Urinary bladder (tissue), 4 donors: Measurements from ENCODE around the gene PJA2. TPM values are rescaled to one million over a fixed set of nuclear protein-coding genes. Genes with fewer than 3 reads are reported as not detected.

Source experiments
- DNase-seq: peaks from one replicate; pipeline ENCODE4 v3.0.0-alpha.2; 2015; ENCODE audit errors: extremely low spot score
- H3K27ac ChIP-seq: one replicate; pipeline ENCODE4 v1.5.1; 2013; ENCODE audit warnings: low read depth, mild to moderate bottlenecking, moderate library complexity
- H3K36me3 ChIP-seq: one replicate; pipeline ENCODE4 v1.6.1; 2013; ENCODE audit warnings: mild to moderate bottlenecking, moderate library complexity; ENCODE audit not compliant: insufficient read depth
- H3K4me1 ChIP-seq: one replicate; pipeline ENCODE4 v1.6.1; 2013; ENCODE audit warnings: mild to moderate bottlenecking, moderate library complexity; ENCODE audit not compliant: insufficient read depth
- H3K4me3 ChIP-seq: one replicate; pipeline ENCODE4 v1.5.1; 2013; ENCODE audit warnings: low read depth, low read length
- WGBS: extraction: QIAGEN DNeasy Blood & Tissue Kit; methylation state at CpG from one replicate; pipeline ENCODE4 v1.1.7; 2013; 5-methylcytosine and 5-hydroxymethylcytosine counted together
- polyA plus RNA-seq: library from polyadenylated mRNA; stranded (reverse); fragments of 200-250 nt; gene quantifications from one replicate; pipeline ENCODE4 v1.2.3, GENCODE V29; 2013
- total RNA-seq: library from RNA; depleted of rRNA; stranded (reverse); fragments of >200 nt; gene quantifications from one replicate; pipeline ENCODE4 v1.2.3, GENCODE V29; 2014
- donor health status: healthy with polysubstance abuse.
- donor health status: healthy.

PJA2 gene
- total and polyA plus RNA-seq, 2 donors = 130 to 236 TPM

- no peak for DNase-seq
- 72% methylated on average over 5 of the region's 5 CpGs for WGBS
- no peaks in the 10 kb centered on the region for H3K36me3 ChIP-seq
- H3K4me3 ChIP-seq = no peak overlapping the region
- no peak overlapping the region for H3K27ac ChIP-seq
- H3K4me1 ChIP-seq = no peaks in the 10 kb centered on the region
Measured at GRCh38 chr5:109324931-109325330, 84.8 kb downstream of the PJA2 start.

GRCh38 chr5:109324351-109324750 is 85.4 kb downstream of the PJA2 start:
- H3K36me3 ChIP-seq = no peaks in the 10 kb centered on the region
- WGBS = 89% methylated on average over 7 of the region's 7 CpGs
- no peak overlapping the region for H3K4me3 ChIP-seq
- H3K4me1 ChIP-seq = no peaks in the 10 kb centered on the region
- DNase-seq = no peak
- H3K27ac ChIP-seq = no peak overlapping the region

- Histone ChIP-seq H3K4me3 (no peak overlapping the region), H3K27ac (no peak overlapping the region), H3K4me1 (no peaks in the 10 kb centered on the region), H3K36me3 (no peaks in the 10 kb centered on the region)
- no peak for DNase-seq
- 94% methylated on average over 4 of the region's 4 CpGs for WGBS
Measured at GRCh38 chr5:109322694-109323093, 87.1 kb downstream of the PJA2 start.

- H3K4me3 ChIP-seq = no peak overlapping the region
- no peak for DNase-seq
- no peaks in the 10 kb centered on the region for H3K4me1 ChIP-seq
- no peaks in the 10 kb centered on the region for H3K36me3 ChIP-seq
- H3K27ac ChIP-seq = no peak overlapping the region
- WGBS = 94% methylated on average over 7 of the region's 7 CpGs
Measured at GRCh38 chr5:109319351-109319750, 90.4 kb downstream of the PJA2 start.

- no peak overlapping the region for H3K27ac ChIP-seq
- H3K4me1 ChIP-seq = no peaks in the 10 kb centered on the region
- no peak for DNase-seq
- no peak overlapping the region for H3K4me3 ChIP-seq
- 87% methylated on average over 9 of the region's 9 CpGs for WGBS
- no peaks in the 10 kb centered on the region for H3K36me3 ChIP-seq
Measured at GRCh38 chr5:109318455-109319108, 91.2 kb downstream of the PJA2 start.

GRCh38 chr5:109316634-109317033 is 93.1 kb downstream of the PJA2 start:
- whole genome bisulfite sequencing = 89% methylated on average over 4 of the region's 4 CpGs
- H3K27ac ChIP-seq = no peak overlapping the region
- DNase-seq = no peak
- H3K36me3 ChIP-seq = no peaks in the 10 kb centered on the region
- H3K4me1 ChIP-seq = no peaks in the 10 kb centered on the region
- no peak overlapping the region for H3K4me3 ChIP-seq

- Histone ChIP-seq H3K27ac (no peak overlapping the region), H3K4me1 (no peaks in the 10 kb centered on the region), H3K4me3 (no peak overlapping the region), H3K36me3 (no peaks in the 10 kb centered on the region)
- DNase-seq = no peak
- WGBS = 51% methylated on average over 1 of the region's 1 CpG
Measured at GRCh38 chr5:109315245-109315644, 94.5 kb downstream of the PJA2 start.

- Histone ChIP-seq H3K27ac (no peak overlapping the region), H3K36me3 (no peaks in the 10 kb centered on the region), H3K4me3 (no peak overlapping the region), H3K4me1 (no peaks in the 10 kb centered on the region)
- 94% methylated on average over 2 of the region's 2 CpGs for WGBS
- no peak for DNase-seq
Measured at GRCh38 chr5:109313127-109313526, 96.6 kb downstream of the PJA2 start.

GRCh38 chr5:109312695-109313094 is 97.1 kb downstream of the PJA2 start:
- Histone ChIP-seq H3K36me3 (no peaks in the 10 kb centered on the region), H3K4me1 (no peaks in the 10 kb centered on the region), H3K4me3 (no peak overlapping the region), H3K27ac (no peak overlapping the region)
- 93% methylated on average over 2 of the region's 2 CpGs for WGBS
- no peak for DNase-seq

- Histone ChIP-seq H3K36me3 (no peaks in the 10 kb centered on the region), H3K27ac (no peak overlapping the region), H3K4me3 (no peak overlapping the region), H3K4me1 (no peaks in the 10 kb centered on the region)
- DNase-seq = no peak
- WGBS = 86% methylated on average over 3 of the region's 3 CpGs
Measured at GRCh38 chr5:109310315-109310714, 99.5 kb downstream of the PJA2 start.

- no peak overlapping the region for H3K27ac ChIP-seq
- WGBS = 89% methylated on average over 5 of the region's 5 CpGs
Measured at GRCh38 chr5:109309326-109310063, 100.3 kb downstream of the PJA2 start.

GRCh38 chr5:109307951-109308350 is 101.8 kb downstream of the PJA2 start:
- WGBS = 83% methylated on average over 3 of the region's 3 CpGs
- Histone ChIP-seq H3K4me1 (no peaks in the 10 kb centered on the region), H3K36me3 (no peaks in the 10 kb centered on the region), H3K27ac (no peak overlapping the region), H3K4me3 (no peak overlapping the region)
- DNase-seq = no peak

More at GRCh38 chr5:109309326-109310063, 100.3 kb downstream of the PJA2 start:
- no peak for DNase-seq
- no peak overlapping the region for H3K4me3 ChIP-seq
- no peaks in the 10 kb centered on the region for H3K36me3 ChIP-seq
- H3K4me1 ChIP-seq = no peaks in the 10 kb centered on the region

- Histone ChIP-seq H3K4me3 (no peak overlapping the region), H3K27ac (no peak overlapping the region), H3K36me3 (no peaks in the 10 kb centered on the region), H3K4me1 (no peaks in the 10 kb centered on the region)
- WGBS = 79% methylated on average over 4 of the region's 4 CpGs
- no peak for DNase-seq
Measured at GRCh38 chr5:109307456-109307855, 102.3 kb downstream of the PJA2 start.

GRCh38 chr5:109305352-109305751 is 104.4 kb downstream of the PJA2 start:
- H3K4me1 ChIP-seq = no peaks in the 10 kb centered on the region
- no peak overlapping the region for H3K4me3 ChIP-seq
- H3K36me3 ChIP-seq = no peaks in the 10 kb centered on the region
- 93% methylated on average over 2 of the region's 2 CpGs for WGBS
- no peak overlapping the region for H3K27ac ChIP-seq
- no peak for DNase-seq
